Right atrium auricular region (tissue), 2 donors: ENCODE measurements around the gene CLDN18. TPM values are rescaled to one million over a fixed set of nuclear protein-coding genes. Genes with fewer than 3 reads are reported as not detected.

ENCODE experiments used
- DNase-seq: peaks from one replicate; pipeline ENCODE4 v3.0.0-alpha.2; 2019; ENCODE audit warnings: low spot score
- H3K27ac ChIP-seq, 2 donors: fragments of 200-600 bp; sonication (generic); 1 replicate in 1 of 2; 2 replicates in 1 of 2; pipeline ENCODE4 v1.5.1; 2016 to 2019
- H3K27me3 ChIP-seq, 2 donors: fragments of 200-600 bp; sonication (generic); one replicate each; pipeline versions ENCODE4 v1.5.1 to v1.6.0; 2017 to 2019
- H3K36me3 ChIP-seq: fragments of 200-600 bp; sonication (generic); one replicate; pipeline ENCODE4 v1.5.1; 2016
- H3K4me1 ChIP-seq, 2 donors: fragments of 200-600 bp; sonication (generic); one replicate each; pipeline versions ENCODE4 v1.5.1 to v1.6.0; 2017 to 2019
- H3K4me3 ChIP-seq, 2 donors: fragments of 200-600 bp; sonication (generic); 1 replicate in 1 of 2; 2 replicates in 1 of 2; pipeline ENCODE4 v1.5.1; 2017 to 2019; ENCODE audit warnings: mild to moderate bottlenecking in 1 of 2, moderate library complexity in 1 of 2
- H3K9me3 ChIP-seq, 2 donors: fragments of 200-600 bp; sonication (generic); one replicate each; pipeline ENCODE4 v1.5.1; 2019
- CTCF ChIP-seq, 2 donors: fragments of 200-600 bp; sonication (generic); IDR thresholded peaks; one replicate each; pipeline ENCODE4 v1.5.1; 2019; ENCODE audit warnings: antibody characterized with exemption in 2 of 2
- total RNA-seq, 2 donors: library from RNA; depleted of rRNA; stranded (reverse); fragments of >200 nt; gene quantifications; one replicate each; pipeline ENCODE4 v1.1.0, GENCODE V29; 2016

Gene CLDN18
- total RNA-seq, 2 donors from 2014 or later = 0.12 to 21.0 TPM

GRCh38 chr3:138025553-138025952, 15.6 kb downstream of the CLDN18 start:
- Histone ChIP-seq H3K9me3 (no peaks in the 10 kb centered on the region), H3K27me3 (no peaks in the 10 kb centered on the region), H3K4me3 (no peak overlapping the region), H3K27ac (no peak overlapping the region), H3K36me3 (no peaks in the 10 kb centered on the region), H3K4me1 (no peaks in the 10 kb centered on the region)
- DNase-seq = no peak
- no peak for TF ChIP-seq CTCF (IDR thresholded peaks at IDR 0.05)

DNA sequence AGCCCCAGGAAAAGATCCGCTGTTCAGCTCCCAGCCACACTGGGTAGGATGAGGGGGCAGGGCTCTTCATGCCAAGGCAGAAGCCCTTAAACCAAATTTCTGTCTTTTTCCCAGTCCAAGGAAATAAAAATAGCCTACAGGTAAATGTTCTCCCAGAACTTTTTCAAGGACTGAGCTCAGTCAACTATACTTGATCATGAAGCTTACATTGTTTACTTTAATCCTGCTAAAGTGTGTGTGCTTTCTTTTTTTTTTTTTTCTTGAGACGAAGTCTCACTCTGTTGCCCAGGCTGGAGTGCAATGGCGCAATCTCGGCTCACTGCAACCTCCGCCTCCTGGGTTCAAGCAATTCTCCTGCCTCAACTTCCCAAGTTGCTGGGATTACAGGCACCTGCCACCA, 17.9 kb downstream of the CLDN18 start:
- no peaks in the 10 kb centered on the region for H3K27me3 ChIP-seq
- no peak overlapping the region for H3K27ac ChIP-seq
- H3K36me3 ChIP-seq = no peaks in the 10 kb centered on the region
- H3K9me3 ChIP-seq = no peaks in the 10 kb centered on the region
- no peak overlapping the region for H3K4me3 ChIP-seq
- no peak for TF ChIP-seq CTCF (IDR thresholded peaks at IDR 0.05)
- no peak for DNase-seq
- no peaks in the 10 kb centered on the region for H3K4me1 ChIP-seq

- no peaks in the 10 kb centered on the region for H3K4me1 ChIP-seq
- no peak for TF ChIP-seq CTCF (IDR thresholded peaks at IDR 0.05)
These were observed 20.8 kb downstream of the CLDN18 start for GRCh38 chr3:138030734-138031280.

DNA sequence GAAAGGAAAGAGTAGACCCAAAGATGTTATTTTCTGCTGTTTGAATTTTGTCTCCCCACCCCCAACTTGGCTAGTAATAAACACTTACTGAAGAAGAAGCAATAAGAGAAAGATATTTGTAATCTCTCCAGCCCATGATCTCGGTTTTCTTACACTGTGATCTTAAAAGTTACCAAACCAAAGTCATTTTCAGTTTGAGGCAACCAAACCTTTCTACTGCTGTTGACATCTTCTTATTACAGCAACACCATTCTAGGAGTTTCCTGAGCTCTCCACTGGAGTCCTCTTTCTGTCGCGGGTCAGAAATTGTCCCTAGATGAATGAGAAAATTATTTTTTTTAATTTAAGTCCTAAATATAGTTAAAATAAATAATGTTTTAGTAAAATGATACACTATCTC, 21.6 kb downstream of the CLDN18 start:
- H3K4me1 ChIP-seq = no peaks in the 10 kb centered on the region
- no peak for TF ChIP-seq CTCF (IDR thresholded peaks at IDR 0.05)

More at GRCh38 chr3:138030734-138031280, 20.8 kb downstream of the CLDN18 start:
- Histone ChIP-seq H3K36me3 (no peaks in the 10 kb centered on the region), H3K27ac (no peak overlapping the region), H3K4me3 (no peak overlapping the region), H3K27me3 (no peaks in the 10 kb centered on the region), H3K9me3 (no peaks in the 10 kb centered on the region)
- no peak for DNase-seq

DNA sequence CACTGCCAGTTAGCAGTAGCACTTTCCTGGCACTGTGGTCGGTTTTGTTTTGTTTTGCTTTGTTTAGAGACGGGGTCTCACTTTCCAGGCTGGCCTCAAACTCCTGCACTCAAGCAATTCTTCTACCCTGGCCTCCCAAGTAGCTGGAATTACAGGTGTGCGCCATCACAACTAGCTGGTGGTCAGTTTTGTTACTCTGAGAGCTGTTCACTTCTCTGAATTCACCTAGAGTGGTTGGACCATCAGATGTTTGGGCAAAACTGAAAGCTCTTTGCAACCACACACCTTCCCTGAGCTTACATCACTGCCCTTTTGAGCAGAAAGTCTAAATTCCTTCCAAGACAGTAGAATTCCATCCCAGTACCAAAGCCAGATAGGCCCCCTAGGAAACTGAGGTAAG, 22.6 kb downstream of the CLDN18 start:
- no peak for TF ChIP-seq CTCF (IDR thresholded peaks at IDR 0.05)
- Histone ChIP-seq H3K27me3 (no peaks in the 10 kb centered on the region), H3K4me3 (no peak overlapping the region), H3K27ac (no peak overlapping the region), H3K36me3 (no peaks in the 10 kb centered on the region), H3K4me1 (no peaks in the 10 kb centered on the region), H3K9me3 (no peaks in the 10 kb centered on the region)
- no peak for DNase-seq

More for the DNA sequence above, 21.6 kb downstream of the CLDN18 start:
- H3K4me3 ChIP-seq = no peak overlapping the region
- H3K27ac ChIP-seq = no peak overlapping the region
- H3K9me3 ChIP-seq = no peaks in the 10 kb centered on the region
- no peaks in the 10 kb centered on the region for H3K27me3 ChIP-seq
- no peak for DNase-seq
- H3K36me3 ChIP-seq = no peaks in the 10 kb centered on the region

DNA sequence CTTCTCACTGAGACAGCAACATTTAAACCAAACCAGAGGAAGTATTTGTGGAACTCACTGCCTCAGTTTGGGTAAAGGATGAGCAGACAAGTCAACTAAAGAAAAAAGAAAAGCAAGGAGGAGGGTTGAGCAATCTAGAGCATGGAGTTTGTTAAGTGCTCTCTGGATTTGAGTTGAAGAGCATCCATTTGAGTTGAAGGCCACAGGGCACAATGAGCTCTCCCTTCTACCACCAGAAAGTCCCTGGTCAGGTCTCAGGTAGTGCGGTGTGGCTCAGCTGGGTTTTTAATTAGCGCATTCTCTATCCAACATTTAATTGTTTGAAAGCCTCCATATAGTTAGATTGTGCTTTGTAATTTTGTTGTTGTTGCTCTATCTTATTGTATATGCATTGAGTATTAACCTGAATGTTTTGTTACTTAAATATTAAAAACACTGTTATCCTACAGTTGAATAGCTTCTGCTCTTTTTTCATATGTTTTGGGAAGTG, 23.3 kb downstream of the CLDN18 start:
- no peak for TF ChIP-seq CTCF (IDR thresholded peaks at IDR 0.05)
- no peaks in the 10 kb centered on the region for H3K36me3 ChIP-seq
- no peak for DNase-seq

More for the DNA sequence above, 23.3 kb downstream of the CLDN18 start:
- Histone ChIP-seq H3K9me3 (no peaks in the 10 kb centered on the region), H3K4me1 (no peaks in the 10 kb centered on the region), H3K27me3 (no peaks in the 10 kb centered on the region), H3K4me3 (no peak overlapping the region), H3K27ac (no peak overlapping the region)
